ENCODE data around the gene LIMS1. TPM values are rescaled to one million over a fixed set of nuclear protein-coding genes. Genes with fewer than 3 reads are reported as not detected.
"Not testable (repeated sequence)": the region's sequence is repeated elsewhere in the genome, so short reads cannot be mapped to it uniquely, and the experiment has no call there.

The LIMS1 gene
- total RNA-seq, 4 donors from 2014 or later = 37.4 to 357 (median 112) TPM

DNA sequence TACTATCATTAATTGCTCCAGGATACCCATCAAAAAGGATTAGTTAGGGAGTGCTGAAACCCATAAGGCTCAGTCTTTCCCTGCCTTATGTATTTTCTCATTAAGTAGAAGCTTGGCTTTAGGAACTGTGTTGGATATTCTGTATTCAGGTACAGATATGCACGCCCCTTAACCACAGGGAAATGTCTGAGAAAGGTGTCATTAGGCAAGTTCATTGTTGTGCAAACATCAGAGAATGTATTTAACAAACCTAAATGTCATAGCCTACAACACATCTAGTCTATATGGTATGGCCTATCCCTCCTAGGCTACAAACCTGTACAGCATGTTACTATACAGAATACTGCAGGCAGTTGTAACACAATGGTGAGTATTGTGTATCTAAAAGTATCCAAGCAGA, 130.7 kb downstream of the LIMS1 start:
- H3K4me3 ChIP-seq; H3K4me1 ChIP-seq; intact Hi-C loops (cut with DNase I; ENCODE audit: low total_unique reads); DNase-seq; H3K9me3 ChIP-seq; H3K27me3 ChIP-seq; H3K27ac ChIP-seq; H3K36me3 ChIP-seq: not testable (repeated sequence)

DNA sequence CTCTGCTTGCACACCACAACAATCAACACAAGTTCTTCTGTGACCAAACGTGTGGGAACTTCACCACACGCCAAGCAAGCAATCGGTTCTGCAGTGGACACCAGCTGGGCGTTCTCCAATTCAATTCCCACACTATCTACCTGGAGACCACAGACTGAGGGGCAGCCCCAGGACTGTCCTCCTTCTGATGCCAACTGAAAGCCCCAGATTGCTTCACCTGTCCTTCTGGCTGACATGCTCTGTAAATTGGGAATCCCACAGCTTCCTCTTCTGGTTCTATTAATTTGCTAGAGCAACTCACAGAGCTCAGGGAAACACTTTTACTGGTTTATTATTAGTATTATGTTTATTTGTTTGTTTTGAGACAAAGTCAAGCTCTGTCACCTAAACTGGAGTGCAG, 131.7 kb downstream of the LIMS1 start:
- H3K4me1 ChIP-seq; H3K36me3 ChIP-seq; H3K9me3 ChIP-seq; intact Hi-C loops (cut with DNase I; ENCODE audit: low total_unique reads); DNase-seq; H3K27me3 ChIP-seq; H3K27ac ChIP-seq; H3K4me3 ChIP-seq: not testable (repeated sequence)

DNA sequence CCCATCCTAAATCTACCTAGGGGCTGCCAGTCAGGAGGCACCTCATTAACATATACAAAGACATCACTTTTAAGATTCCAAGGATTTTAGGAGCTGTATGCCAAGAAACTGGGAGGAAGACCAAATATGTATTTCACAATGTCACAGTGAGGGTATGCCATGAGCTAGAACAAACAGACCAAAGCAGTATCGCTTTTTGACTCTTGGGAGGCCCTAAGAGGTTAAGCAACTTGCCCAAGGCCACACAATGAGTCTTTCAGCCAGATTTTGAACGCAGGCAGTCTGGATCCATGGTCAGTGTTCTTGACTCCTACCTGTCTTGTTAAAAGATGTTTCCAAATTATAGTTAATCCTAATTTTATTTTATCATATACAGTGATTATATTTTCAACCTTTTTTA, 132.9 kb downstream of the LIMS1 start:
- H3K4me1 ChIP-seq; H3K9me3 ChIP-seq; DNase-seq; H3K27me3 ChIP-seq; H3K27ac ChIP-seq; intact Hi-C loops (cut with DNase I; ENCODE audit: low total_unique reads); H3K4me3 ChIP-seq; H3K36me3 ChIP-seq: not testable (repeated sequence)

DNA sequence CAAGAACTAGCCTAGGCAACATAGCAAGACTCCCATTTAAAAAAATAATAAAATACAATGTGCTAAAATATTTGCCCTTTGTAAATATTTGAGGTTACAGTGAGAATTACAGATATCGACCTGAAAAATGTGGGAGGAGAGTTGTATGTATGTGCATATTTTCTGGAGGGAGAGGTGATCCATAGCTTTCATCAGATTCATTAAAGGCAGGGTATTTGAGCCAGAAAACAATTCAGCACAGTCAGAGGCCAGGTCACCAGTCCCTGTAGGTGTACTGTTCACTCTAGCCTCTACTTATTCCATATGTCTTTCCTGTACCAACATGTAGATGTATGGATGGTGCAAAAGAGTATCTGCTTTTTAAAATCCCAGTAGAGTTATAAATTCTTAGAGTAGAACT, 136.0 kb downstream of the LIMS1 start:
- intact Hi-C loops (cut with DNase I; ENCODE audit: low total_unique reads); H3K36me3 ChIP-seq; H3K27ac ChIP-seq; H3K9me3 ChIP-seq; H3K27me3 ChIP-seq; H3K4me1 ChIP-seq; DNase-seq; H3K4me3 ChIP-seq: not testable (repeated sequence)

DNA sequence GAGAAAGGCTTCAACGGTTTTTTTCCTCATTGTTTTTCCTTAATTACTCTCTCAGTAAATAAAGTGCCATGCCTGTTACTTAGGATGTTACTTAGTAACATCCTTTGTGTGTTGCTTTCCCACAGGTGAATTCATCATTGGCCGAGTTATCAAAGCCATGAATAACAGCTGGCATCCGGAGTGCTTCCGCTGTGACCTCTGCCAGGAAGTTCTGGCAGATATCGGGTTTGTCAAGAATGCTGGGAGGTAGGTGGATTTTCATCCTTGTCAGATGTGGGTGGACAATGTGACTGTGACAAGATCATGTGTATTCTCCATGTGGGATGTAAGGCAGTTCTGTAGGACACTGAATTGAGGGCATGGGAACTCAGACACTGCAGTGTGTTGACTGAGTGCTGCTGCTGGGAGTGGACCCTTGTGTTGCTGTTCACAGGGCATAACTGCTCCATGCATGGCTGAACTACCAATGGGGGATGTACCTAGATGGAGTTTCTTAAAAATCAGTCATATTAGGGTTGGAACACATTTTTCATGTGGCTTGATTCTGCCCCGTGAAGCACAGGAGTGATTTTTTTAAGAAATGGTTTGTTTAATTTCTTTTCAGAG, 138.0 kb downstream of the LIMS1 start:
- H3K9me3 ChIP-seq; intact Hi-C loops (cut with DNase I; ENCODE audit: low total_unique reads); H3K36me3 ChIP-seq; H3K4me1 ChIP-seq; H3K4me3 ChIP-seq; DNase-seq; H3K27ac ChIP-seq; H3K27me3 ChIP-seq: not testable (repeated sequence)

DNA sequence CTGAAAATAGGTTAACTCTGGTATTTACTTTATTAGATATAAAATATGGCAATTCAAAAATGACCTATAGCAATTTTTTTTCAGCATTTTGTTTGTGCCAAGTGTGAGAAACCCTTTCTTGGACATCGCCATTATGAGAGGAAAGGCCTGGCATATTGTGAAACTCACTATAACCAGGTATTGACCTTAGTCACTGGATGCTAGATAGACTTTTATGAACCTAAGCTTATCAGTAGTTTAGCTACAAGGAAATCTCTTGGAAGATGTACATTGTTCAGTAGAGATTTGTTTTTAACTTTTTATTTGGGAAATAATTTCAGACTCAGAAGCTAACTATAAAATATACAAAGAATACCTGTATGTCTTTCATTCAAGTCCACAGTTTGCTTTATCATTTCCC, 142.3 kb downstream of the LIMS1 start:
- H3K27me3 ChIP-seq; H3K4me1 ChIP-seq; H3K36me3 ChIP-seq; intact Hi-C loops (cut with DNase I; ENCODE audit: low total_unique reads); H3K9me3 ChIP-seq; DNase-seq; H3K27ac ChIP-seq; H3K4me3 ChIP-seq: not testable (repeated sequence)

DNA sequence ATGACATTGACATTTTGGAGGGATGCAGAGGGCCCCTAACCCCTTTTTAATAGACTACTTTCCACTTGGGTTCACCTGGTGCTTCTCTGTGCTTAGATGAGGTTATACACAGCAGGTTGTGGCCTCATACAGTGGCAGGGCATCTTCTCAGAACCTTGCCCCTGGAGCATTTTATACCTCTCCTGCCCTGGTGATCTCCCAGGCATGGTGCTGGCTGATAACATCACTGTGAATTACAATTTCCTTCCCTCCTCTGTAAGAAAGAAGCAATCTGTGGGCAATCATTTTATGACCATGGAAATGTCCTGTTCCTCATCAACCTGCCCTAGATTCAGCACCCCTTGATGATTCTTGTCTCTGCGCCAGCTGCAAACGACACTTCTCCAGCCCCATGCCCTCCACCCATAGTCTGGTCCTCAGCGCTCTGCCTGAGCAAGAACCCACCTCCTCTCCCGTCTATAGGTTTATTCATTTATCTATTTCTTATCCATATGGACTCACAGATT, 143.0 kb downstream of the LIMS1 start:
- H3K4me3 ChIP-seq; H3K4me1 ChIP-seq; H3K36me3 ChIP-seq; DNase-seq; H3K9me3 ChIP-seq; intact Hi-C loops (cut with DNase I; ENCODE audit: low total_unique reads); H3K27me3 ChIP-seq: not testable (repeated sequence)
- peak overlapping the region in 1 of 2 donors; percentile 15 for H3K27ac ChIP-seq

DNA sequence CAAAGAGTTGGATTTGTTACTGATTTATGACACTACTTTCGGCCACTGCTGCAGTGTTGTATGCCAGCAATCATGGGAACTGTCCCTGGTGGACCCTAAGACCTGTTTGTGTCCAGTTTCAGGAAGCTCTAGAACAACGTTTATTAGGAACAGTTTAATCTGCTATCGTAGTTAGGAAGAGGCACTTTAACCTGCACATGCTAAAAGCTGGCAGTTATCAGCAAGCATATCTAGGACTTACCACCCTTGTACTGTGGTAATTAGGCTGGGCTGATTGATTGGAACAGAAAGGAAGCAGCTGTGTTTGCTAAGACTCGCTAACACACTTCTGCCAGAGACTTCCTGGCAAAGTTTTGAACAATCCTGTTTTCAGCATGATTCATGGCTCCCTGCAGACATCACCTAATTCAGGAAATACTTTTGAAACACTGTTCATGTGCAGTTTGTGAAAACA, 144.0 kb downstream of the LIMS1 start:
- H3K27ac ChIP-seq; H3K4me1 ChIP-seq; DNase-seq; H3K4me3 ChIP-seq; H3K27me3 ChIP-seq; H3K36me3 ChIP-seq; intact Hi-C loops (cut with DNase I; ENCODE audit: low total_unique reads); H3K9me3 ChIP-seq: not testable (repeated sequence)

DNA sequence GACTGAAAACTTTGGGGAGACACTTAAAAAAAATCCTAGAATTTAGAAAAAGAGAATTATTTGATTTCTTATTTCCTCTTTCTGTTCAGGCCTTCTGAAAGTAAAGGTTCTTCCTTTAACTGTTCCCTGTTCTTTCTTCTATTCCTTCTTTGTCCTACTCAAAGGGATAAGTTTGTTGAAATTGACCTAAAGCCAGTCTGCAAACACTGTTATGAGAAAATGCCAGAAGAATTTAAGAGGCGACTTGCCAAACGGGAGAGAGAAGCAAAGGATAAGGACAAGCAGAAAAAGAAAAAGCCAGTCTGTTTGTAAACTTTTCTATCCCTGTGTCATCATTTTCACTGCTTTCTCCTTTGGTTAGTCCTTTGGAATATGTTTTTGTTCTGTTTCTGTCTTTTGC, 146.5 kb downstream of the LIMS1 start:
- H3K4me3 ChIP-seq; H3K36me3 ChIP-seq; H3K4me1 ChIP-seq; intact Hi-C loops (cut with DNase I; ENCODE audit: low total_unique reads); H3K27me3 ChIP-seq; DNase-seq; H3K9me3 ChIP-seq; H3K27ac ChIP-seq: not testable (repeated sequence)

DNA sequence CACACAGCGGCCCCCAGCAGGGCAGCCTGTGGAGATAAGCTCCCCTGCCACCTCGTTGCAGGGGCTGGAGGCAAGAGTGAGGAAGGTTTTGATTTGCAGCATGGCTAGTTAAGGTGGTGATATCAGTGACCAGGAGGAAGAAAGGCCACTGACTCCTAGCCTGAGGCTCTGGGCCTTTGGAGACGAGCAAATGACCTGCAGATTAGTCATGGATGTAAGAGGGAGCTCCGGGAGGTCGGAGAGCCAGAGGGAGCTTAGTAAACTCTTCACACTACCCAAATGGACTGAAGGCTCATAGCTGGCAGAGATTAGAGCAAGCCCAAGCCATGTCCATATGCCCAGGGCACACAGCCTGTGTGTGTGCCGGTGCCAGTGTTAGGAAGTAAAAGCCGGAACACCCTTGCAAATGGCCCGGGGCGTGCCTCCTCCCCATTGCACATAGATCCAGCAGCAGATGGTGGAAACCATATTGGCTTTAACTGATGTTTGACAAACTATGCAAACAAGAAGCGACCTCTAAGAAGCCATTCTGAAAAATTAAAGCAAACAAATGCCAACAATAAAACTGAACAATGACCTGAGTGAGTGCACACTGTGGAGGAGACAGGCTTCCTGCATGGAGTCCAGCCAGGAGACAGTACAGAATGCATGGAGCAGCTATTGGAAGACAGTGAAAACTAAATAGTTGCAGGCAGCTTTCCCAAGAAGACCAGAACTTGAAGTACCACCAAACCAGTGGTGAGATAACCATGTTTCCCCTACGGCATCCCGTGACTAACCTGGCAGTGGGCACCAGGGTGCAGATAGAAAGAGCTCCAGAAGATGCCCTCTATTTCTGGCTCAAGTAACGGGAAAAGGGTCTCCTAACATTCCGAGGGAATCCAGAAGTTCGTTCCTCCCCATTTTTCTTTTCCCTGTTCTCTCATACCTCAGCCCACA, 154.8 kb downstream of the LIMS1 start:
- H3K27me3 ChIP-seq; H3K9me3 ChIP-seq; intact Hi-C loops (cut with DNase I; ENCODE audit: low total_unique reads); H3K36me3 ChIP-seq; DNase-seq; H3K4me3 ChIP-seq; H3K27ac ChIP-seq; H3K4me1 ChIP-seq: not testable (repeated sequence)

DNA sequence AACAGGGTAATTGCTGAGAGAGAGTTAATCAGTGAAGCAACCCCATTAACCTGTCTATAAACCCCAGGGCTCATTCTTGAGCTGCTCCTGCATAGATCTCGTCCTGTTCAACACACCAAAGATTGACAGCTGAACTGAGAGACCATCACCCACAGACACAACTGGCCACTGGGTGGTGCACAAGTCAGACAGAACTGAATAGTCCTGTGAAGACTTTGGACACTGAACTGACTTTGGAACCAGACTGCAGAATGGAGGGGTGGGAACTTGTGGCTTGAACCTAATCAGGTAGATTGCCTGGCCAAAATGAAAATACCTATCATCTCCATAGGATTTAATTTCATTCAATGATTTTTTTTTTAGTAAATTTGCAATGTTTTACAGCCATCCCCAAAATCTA, 155.7 kb downstream of the LIMS1 start:
- H3K4me3 ChIP-seq; H3K9me3 ChIP-seq; intact Hi-C loops (cut with DNase I; ENCODE audit: low total_unique reads); H3K27ac ChIP-seq; DNase-seq; H3K27me3 ChIP-seq; H3K4me1 ChIP-seq; H3K36me3 ChIP-seq: not testable (repeated sequence)
